Fibroblast of the aortic adventitia (primary cell): ENCODE measurements around the gene DAAM2. TPM values are rescaled to one million over a fixed set of nuclear protein-coding genes. Genes with fewer than 3 reads are reported as not detected.

ENCODE experiments used
- DNase-seq: peaks from one replicate; pipeline ENCODE4 v3.0.0-alpha.2; 2010; ENCODE audit warnings: low read depth
- H3K4me3 ChIP-seq: 2 replicates; pipeline ENCODE4 v1.5.1; 2011; ENCODE audit warnings: low read depth, mild to moderate bottlenecking, control low read depth, low read length, moderate library complexity
- total RNA-seq: library from RNA; depleted of rRNA; stranded (reverse); fragments of >200 nt; gene quantifications from 2 replicates; pipeline ENCODE4 v1.2.3, GENCODE V29; 2012; ENCODE audit warnings: low replicate concordance
- TF ChIP-seq, protein P1 (sequence below): IDR thresholded peaks from 2 replicates; pipeline ENCODE4 v1.5.1; 2011; ENCODE audit warnings: mild to moderate bottlenecking, low read length, control low read depth, inconsistent platforms; ENCODE audit not compliant: insufficient read depth

DAAM2 gene
- total RNA-seq, 1 donor: 3.4 TPM

DNA sequence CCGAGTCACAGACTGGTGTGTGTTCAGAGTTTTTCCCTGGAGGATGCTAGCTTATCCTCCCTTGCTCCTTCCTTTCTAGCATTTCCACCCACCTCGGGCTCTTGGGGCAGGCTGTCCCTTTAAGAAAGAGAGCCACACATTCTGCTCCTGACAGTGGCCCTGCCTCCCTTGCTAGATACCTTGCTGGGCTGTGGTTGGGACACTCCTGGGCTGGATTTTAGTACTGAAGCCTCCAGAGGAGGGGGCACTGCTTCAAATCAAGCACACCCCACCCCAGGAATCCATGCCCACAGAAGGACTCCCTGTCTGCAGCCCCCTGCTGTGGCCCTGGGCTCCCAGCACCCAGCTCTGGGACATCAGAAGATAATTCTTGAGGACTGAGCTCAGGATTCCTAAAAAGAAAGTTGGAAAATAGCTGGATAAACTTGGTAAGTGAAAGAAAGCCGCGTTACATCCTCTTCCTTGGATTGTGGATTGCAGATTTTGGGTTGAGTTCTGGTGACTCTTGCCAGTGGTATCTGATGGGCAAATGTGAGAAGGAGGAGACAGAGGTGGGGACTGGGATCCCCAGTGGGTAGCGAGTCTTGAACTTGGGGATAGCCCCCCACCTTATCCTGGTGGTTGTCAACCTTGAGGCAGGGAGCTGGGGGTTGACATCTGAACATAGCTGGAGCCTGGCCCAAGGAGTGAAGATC, 29.0 kb downstream of the DAAM2 start:
- no peak overlapping the region for H3K4me3 ChIP-seq
- peak; percentile 16 for DNase-seq

DNA sequence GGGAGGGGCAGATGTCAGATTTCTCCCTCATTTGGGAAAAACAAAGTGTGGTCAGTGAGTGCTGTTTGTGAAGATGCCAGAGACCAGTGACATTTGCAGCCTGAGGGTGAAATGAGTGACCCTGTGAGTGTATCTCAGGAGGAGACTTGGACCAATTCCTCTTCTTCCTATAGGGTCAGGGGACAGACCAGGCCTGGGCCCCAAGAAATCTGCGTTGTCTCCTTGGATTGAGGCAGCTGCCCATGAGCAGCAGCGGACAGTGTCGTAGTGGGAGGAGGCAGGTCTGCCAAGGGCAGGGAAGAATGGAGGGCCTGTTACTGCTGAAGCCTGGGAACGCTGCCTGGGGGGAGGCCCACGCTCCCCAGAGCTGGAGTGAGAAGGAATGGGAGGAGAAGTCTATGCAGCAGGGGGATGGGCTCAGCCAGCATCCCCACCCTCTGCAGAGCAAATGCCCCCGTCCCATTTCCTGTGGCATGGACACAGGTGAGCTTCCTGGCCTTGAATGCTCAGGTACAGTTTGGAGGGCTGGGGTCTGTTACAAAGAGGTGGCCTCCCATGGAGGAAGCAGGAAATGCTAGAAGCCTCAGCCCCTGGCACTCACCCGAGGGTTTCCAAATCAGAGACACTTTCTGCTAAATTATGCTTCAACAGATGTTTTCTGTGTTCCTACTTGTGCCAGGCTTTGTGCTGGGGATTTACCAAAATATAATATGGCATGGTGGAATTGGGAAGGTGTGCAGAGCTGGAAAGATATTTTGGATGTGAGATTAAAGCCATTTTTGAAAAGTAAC, 29.8 kb downstream of the DAAM2 start:
- no peak overlapping the region for H3K4me3 ChIP-seq
- TF ChIP-seq, protein P1, sequence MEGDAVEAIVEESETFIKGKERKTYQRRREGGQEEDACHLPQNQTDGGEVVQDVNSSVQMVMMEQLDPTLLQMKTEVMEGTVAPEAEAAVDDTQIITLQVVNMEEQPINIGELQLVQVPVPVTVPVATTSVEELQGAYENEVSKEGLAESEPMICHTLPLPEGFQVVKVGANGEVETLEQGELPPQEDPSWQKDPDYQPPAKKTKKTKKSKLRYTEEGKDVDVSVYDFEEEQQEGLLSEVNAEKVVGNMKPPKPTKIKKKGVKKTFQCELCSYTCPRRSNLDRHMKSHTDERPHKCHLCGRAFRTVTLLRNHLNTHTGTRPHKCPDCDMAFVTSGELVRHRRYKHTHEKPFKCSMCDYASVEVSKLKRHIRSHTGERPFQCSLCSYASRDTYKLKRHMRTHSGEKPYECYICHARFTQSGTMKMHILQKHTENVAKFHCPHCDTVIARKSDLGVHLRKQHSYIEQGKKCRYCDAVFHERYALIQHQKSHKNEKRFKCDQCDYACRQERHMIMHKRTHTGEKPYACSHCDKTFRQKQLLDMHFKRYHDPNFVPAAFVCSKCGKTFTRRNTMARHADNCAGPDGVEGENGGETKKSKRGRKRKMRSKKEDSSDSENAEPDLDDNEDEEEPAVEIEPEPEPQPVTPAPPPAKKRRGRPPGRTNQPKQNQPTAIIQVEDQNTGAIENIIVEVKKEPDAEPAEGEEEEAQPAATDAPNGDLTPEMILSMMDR: no peak
- peak; percentile 7 for DNase-seq

More for the DNA sequence above, 29.0 kb downstream of the DAAM2 start:
- TF ChIP-seq, protein P1: no peak

DNA sequence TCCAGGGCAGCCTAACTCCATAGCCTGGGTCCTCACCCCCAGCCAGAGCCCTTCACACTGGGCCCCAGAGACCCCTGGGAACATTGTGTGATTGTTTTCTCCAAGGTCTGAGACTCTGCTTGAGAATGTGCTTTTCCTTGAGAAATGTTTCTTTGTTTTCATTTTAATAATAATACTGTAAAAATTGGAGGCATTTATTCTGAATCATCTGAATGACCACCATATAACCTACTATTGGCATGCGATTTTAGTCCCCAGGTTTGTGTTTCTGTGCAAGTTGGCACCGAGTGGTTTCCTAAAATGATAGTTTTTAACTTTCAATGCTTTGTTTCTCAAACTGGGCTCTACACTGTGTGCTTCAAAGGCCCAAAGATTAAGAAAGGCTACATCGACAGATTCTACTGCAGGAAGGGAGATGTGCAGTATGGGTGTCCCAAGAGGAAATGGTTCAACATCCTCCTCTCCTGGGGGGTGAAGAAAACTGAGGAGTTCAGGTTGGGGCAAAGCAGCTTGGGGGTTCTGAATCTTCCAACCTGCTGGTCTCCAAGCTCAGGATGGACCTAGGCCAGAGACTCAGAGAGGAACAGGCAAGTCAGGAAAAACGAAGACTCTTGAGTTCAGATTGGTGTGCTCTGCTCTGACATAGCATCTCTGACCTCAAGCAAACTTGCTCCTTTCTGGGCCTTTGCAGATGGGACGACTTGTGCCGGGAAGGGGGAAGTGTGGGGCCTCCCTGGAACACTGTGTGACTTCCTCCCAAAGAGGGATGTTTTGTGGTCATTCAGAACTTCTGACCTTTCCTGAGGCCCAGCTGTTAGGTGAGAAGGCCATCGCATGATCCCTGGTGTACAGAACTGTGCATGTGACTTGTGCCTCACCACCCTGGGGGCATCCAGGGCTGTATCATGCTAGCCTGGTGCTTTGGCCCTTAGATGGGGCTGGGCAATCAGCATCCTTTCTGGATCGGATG, 31.0 kb downstream of the DAAM2 start:
- DNase-seq: no peak
- TF ChIP-seq, protein P1: no peak
- H3K4me3 ChIP-seq: no peak overlapping the region

DNA sequence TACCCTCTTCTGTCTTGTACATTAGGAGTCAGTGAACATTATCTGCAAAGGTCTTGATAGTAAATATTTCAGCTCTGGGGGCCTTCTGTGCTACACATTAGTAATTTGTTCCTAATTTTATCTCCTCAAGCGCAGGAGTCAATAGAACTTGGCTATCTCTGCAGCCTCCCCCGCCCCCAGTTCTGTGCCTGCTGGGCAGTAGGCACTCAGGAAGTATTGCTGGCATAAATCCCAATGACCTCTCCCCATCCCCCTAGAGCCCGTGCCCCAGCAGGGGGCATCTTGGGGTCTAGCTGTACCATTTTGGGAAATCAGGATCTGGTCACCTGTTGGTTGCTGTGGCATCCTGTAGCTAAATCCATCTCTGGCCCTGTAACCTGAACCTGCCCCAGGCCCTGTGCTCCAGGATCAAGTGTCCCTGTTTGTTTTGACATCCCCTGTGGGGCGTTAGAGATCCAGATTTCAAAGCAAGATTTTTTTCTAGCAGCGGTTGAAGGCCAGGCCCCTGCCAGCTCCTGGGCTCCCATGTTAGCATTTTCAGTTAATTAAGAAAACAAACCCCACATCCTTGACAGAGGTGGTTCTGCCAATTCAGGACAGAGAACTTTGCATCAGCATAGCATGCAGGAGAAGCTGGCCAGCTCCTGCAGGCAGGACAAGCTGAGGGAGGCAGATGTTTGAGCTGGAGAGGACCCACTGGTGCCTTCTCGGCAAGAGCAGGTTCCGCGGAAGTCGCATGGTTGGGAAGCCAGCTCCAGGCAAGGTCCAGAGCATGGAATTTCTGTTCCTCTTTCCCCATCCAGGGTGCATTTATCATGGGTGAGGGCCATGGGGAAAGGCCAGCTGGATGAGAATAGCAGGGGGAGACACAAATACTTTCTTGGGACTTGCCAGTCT, 32.1 kb downstream of the DAAM2 start:
- no peak for DNase-seq
- no peak overlapping the region for H3K4me3 ChIP-seq
- TF ChIP-seq, protein P1: no peak

DNA sequence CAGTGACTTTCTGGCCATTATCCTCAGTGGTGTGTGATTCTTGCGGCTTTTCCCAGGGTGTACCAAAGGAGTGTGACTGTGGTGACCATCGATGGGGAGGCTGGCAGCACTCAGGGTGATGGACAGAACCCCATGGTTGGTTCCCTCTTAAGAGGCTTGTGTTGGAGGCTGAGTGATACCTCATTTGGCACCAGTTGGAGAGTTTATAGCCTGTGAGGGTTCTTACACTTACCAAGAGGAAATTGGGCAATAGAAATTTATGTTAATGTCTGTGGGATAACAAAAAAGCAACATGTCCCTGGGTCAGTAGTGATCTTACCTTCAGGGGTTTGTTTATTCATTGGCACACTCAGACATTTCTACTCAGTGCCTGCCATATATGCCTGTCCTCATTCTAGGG, 37.2 kb downstream of the DAAM2 start:
- DNase-seq: no peak
- no peak overlapping the region for H3K4me3 ChIP-seq
- TF ChIP-seq, protein P1: no peak
